Measurements from ENCODE around the gene RIT2. TPM values are rescaled to one million over a fixed set of nuclear protein-coding genes. Genes with fewer than 3 reads are reported as not detected.

Gene RIT2
- total RNA-seq, 1 experiment from 2014 or later: not detected

GRCh38 chr18:43040281-43040680 lies 75.2 kb downstream of the RIT2 start:
- in situ Hi-C loops (cut with HindIII; ENCODE audit: low pct_unique_long_range_greater_than_20kb, low sequenced_read_pairs): no loop called here
- no peak for DNase-seq (ENCODE audit: low read depth, low spot score)

- DNase-seq (ENCODE audit: low read depth, low spot score): no peak
- in situ Hi-C loops (cut with HindIII; ENCODE audit: low pct_unique_long_range_greater_than_20kb, low sequenced_read_pairs): no loop called here
Measured at GRCh38 chr18:43034683-43035500, 80.6 kb downstream of the RIT2 start.

- no peak for DNase-seq (ENCODE audit: low read depth, low spot score)
- in situ Hi-C loops (cut with HindIII; ENCODE audit: low pct_unique_long_range_greater_than_20kb, low sequenced_read_pairs): no loop called here
Measured at GRCh38 chr18:43031169-43031568, 84.3 kb downstream of the RIT2 start.

GRCh38 chr18:43029414-43029813 lies 86.1 kb downstream of the RIT2 start:
- in situ Hi-C loops (cut with HindIII; ENCODE audit: low pct_unique_long_range_greater_than_20kb, low sequenced_read_pairs): no loop called here
- no peak for DNase-seq (ENCODE audit: low read depth, low spot score)

- in situ Hi-C loops (cut with HindIII; ENCODE audit: low pct_unique_long_range_greater_than_20kb, low sequenced_read_pairs): no loop called here
- no peak for DNase-seq (ENCODE audit: low read depth, low spot score)
Measured at GRCh38 chr18:43022874-43023273, 92.6 kb downstream of the RIT2 start.

- DNase-seq (ENCODE audit: low read depth, low spot score): no peak
- in situ Hi-C loops (cut with HindIII; ENCODE audit: low pct_unique_long_range_greater_than_20kb, low sequenced_read_pairs): no loop called here
Measured at GRCh38 chr18:43017622-43018021, 97.9 kb downstream of the RIT2 start.

- in situ Hi-C loops (cut with HindIII; ENCODE audit: low pct_unique_long_range_greater_than_20kb, low sequenced_read_pairs): no loop called here
- no peak for DNase-seq (ENCODE audit: low read depth, low spot score)
Measured at GRCh38 chr18:43013486-43013885, 102.0 kb downstream of the RIT2 start.

GRCh38 chr18:43012951-43013350 lies 102.5 kb downstream of the RIT2 start:
- in situ Hi-C loops (cut with HindIII; ENCODE audit: low pct_unique_long_range_greater_than_20kb, low sequenced_read_pairs): no loop called here

GRCh38 chr18:43010611-43011010 lies 104.9 kb downstream of the RIT2 start:
- DNase-seq (ENCODE audit: low read depth, low spot score): no peak
- in situ Hi-C loops (cut with HindIII; ENCODE audit: low pct_unique_long_range_greater_than_20kb, low sequenced_read_pairs): no loop called here

More at GRCh38 chr18:43012951-43013350, 102.5 kb downstream of the RIT2 start:
- no peak for DNase-seq (ENCODE audit: low read depth, low spot score)

GRCh38 chr18:43009674-43010073 lies 105.8 kb downstream of the RIT2 start:
- no peak for DNase-seq (ENCODE audit: low read depth, low spot score)
- in situ Hi-C loops (cut with HindIII; ENCODE audit: low pct_unique_long_range_greater_than_20kb, low sequenced_read_pairs): no loop called here

- in situ Hi-C loops (cut with HindIII; ENCODE audit: low pct_unique_long_range_greater_than_20kb, low sequenced_read_pairs): no loop called here
- no peak for DNase-seq (ENCODE audit: low read depth, low spot score)
Measured at GRCh38 chr18:43007365-43007764, 108.1 kb downstream of the RIT2 start.

- in situ Hi-C loops (cut with HindIII; ENCODE audit: low pct_unique_long_range_greater_than_20kb, low sequenced_read_pairs): no loop called here
- DNase-seq (ENCODE audit: low read depth, low spot score): no peak
Measured at GRCh38 chr18:43004421-43004820, 111.1 kb downstream of the RIT2 start.

- in situ Hi-C loops (cut with HindIII; ENCODE audit: low pct_unique_long_range_greater_than_20kb, low sequenced_read_pairs): no loop called here
- DNase-seq (ENCODE audit: low read depth, low spot score): no peak
Measured at GRCh38 chr18:43001821-43002220, 113.7 kb downstream of the RIT2 start.

GRCh38 chr18:42996824-42997223 lies 118.7 kb downstream of the RIT2 start:
- DNase-seq (ENCODE audit: low read depth, low spot score): no peak
- in situ Hi-C loops (cut with HindIII; ENCODE audit: low pct_unique_long_range_greater_than_20kb, low sequenced_read_pairs): no loop called here

GRCh38 chr18:42980426-42980825 lies 135.1 kb downstream of the RIT2 start:
- DNase-seq (ENCODE audit: low read depth, low spot score): no peak
- in situ Hi-C loops (cut with HindIII; ENCODE audit: low pct_unique_long_range_greater_than_20kb, low sequenced_read_pairs): no loop called here

- no peak for DNase-seq (ENCODE audit: low read depth, low spot score)
- in situ Hi-C loops (cut with HindIII; ENCODE audit: low pct_unique_long_range_greater_than_20kb, low sequenced_read_pairs): no loop called here
Measured at GRCh38 chr18:42977982-42978637, 137.4 kb downstream of the RIT2 start.

GRCh38 chr18:42976869-42977590 lies 138.5 kb downstream of the RIT2 start:
- in situ Hi-C loops (cut with HindIII; ENCODE audit: low pct_unique_long_range_greater_than_20kb, low sequenced_read_pairs): no loop called here
- DNase-seq (ENCODE audit: low read depth, low spot score): no peak

GRCh38 chr18:42969366-42969765 lies 146.1 kb downstream of the RIT2 start:
- in situ Hi-C loops (cut with HindIII; ENCODE audit: low pct_unique_long_range_greater_than_20kb, low sequenced_read_pairs): no loop called here
- DNase-seq (ENCODE audit: low read depth, low spot score): no peak

Data from SK-MEL-5 (cell line).